ENCODE data around the gene DLG2.

- TF ChIP-seq CTCF (IDR thresholded peaks at IDR 0.05; ENCODE audit: control extremely low read depth in 1 of 3, insufficient read depth in 1 of 3, low read depth in 1 of 3, low read length in 3 of 3) (no peak), BRCA1 (IDR thresholded peaks at IDR 0.05; ENCODE audit: low read depth, low read length) (no peak), MAFK (IDR thresholded peaks at IDR 0.05; ENCODE audit: low read depth, low read length) (no peak), TAF1 (IDR thresholded peaks at IDR 0.05; ENCODE audit: low read depth, low read length) (no peak)
These were observed 1967.7 kb downstream of the DLG2 start for GRCh38 chr11:83659466-83659865.
